WTC11 (cell line): ENCODE measurements around the gene MTA3. TPM values are rescaled to one million over a fixed set of nuclear protein-coding genes. Genes with fewer than 3 reads are reported as not detected.

Experiments
- ATAC-seq: fragments of 200-7000 bp; cut with Tn5 transposase; 2 replicates; pipeline ENCODE4 v1.10.0; 2021; ENCODE audit warnings: mild to moderate bottlenecking, moderate library complexity
- CTCF ChIA-PET: fragments of 300-600 bp; sonication (Branson Sonifier 250); formaldehyde crosslinking; loops from one replicate; lab custom pipeline; 2021; ENCODE audit warnings: antibody characterized with exemption; lab: Charles Lee
- POLR2A ChIA-PET: fragments of 350-600 bp; sonication (Branson Sonifier 250); formaldehyde crosslinking; loops from one replicate; lab custom pipeline; 2021; ENCODE audit warnings: antibody characterized with exemption; lab: Charles Lee
- DNase-seq: peaks from one replicate; pipeline ENCODE4 v3.0.0; 2021; ENCODE audit warnings: low spot score
- H3K27ac Mint-ChIP-seq: 2 replicates; pipeline ENCODE4 v1.8.0; 2021; ENCODE audit warnings: mixed read lengths
- H3K27me3 Mint-ChIP-seq: 2 replicates; pipeline ENCODE4 v1.8.0; 2021; ENCODE audit warnings: low read depth, mild to moderate bottlenecking, moderate library complexity, mixed read lengths
- H3K36me3 Mint-ChIP-seq: 2 replicates; pipeline ENCODE4 v1.8.0; 2021; ENCODE audit warnings: mixed read lengths
- H3K4me1 Mint-ChIP-seq: 2 replicates; pipeline ENCODE4 v1.8.0; 2022; ENCODE audit warnings: mixed read lengths
- H3K4me3 Mint-ChIP-seq: 2 replicates; pipeline ENCODE4 v1.8.0; 2021; ENCODE audit warnings: mild to moderate bottlenecking, moderate library complexity, mixed read lengths
- H3K9me3 Mint-ChIP-seq: 2 replicates; pipeline ENCODE4 v1.8.0; 2021; ENCODE audit warnings: mixed read lengths
- ATF3 ChIP-seq: sonication (generic); formaldehyde crosslinking; conservative IDR thresholded peaks from 2 replicates; pipeline ENCODE4 v1.8.1; 2022; ENCODE audit warnings: mild to moderate bottlenecking, missing genetic modification reagents
- CREB1 ChIP-seq: sonication (generic); formaldehyde crosslinking; IDR thresholded peaks from 2 replicates; pipeline ENCODE4 v1.8.0; 2023; ENCODE audit warnings: mild to moderate bottlenecking, missing genetic modification reagents
- EMX1 ChIP-seq: fragments of 250-450 bp; sonication (Bioruptor Pico); IDR thresholded peaks from 2 replicates; pipeline ENCODE4 v1.8.0; 2021; ENCODE audit warnings: mild to moderate bottlenecking
- ETV6 ChIP-seq: sonication (generic); formaldehyde crosslinking; IDR thresholded peaks from 2 replicates; pipeline ENCODE4 v1.8.1; 2022; ENCODE audit warnings: mild to moderate bottlenecking, missing genetic modification reagents
- GRHL2 ChIP-seq: fragments of 250-450 bp; sonication (Bioruptor Pico); IDR thresholded peaks from 2 replicates; pipeline ENCODE4 v1.8.0; 2022; ENCODE audit warnings: mild to moderate bottlenecking, moderate library complexity; ENCODE audit not compliant: insufficient replicate concordance, severe bottlenecking
- JAZF1 ChIP-seq: fragments of 250-450 bp; sonication (Bioruptor Pico); IDR thresholded peaks from 2 replicates; pipeline ENCODE4 v1.9.0; 2021; ENCODE audit warnings: moderate library complexity, mild to moderate bottlenecking, inconsistent platforms
- NFYB ChIP-seq: sonication (generic); formaldehyde crosslinking; conservative IDR thresholded peaks from 2 replicates; pipeline ENCODE4 v1.8.0; 2022; ENCODE audit warnings: low read depth, missing genetic modification reagents
- NR1H2 ChIP-seq: sonication (generic); formaldehyde crosslinking; IDR thresholded peaks from 2 replicates; pipeline ENCODE4 v1.9.0; 2021; ENCODE audit warnings: mild to moderate bottlenecking, moderate library complexity, missing genetic modification reagents
- SMAD3 ChIP-seq: sonication (generic); formaldehyde crosslinking; IDR thresholded peaks from 2 replicates; pipeline ENCODE4 v1.8.0; 2022; ENCODE audit warnings: missing genetic modification reagents, mild to moderate bottlenecking, borderline replicate concordance
- SP1 ChIP-seq: sonication (generic); formaldehyde crosslinking; conservative IDR thresholded peaks from 2 replicates; pipeline ENCODE4 v1.8.1; 2022; ENCODE audit warnings: missing genetic modification reagents
- ZNF138 ChIP-seq: sonication (generic); formaldehyde crosslinking; conservative IDR thresholded peaks from 2 replicates; pipeline ENCODE4 v1.8.1; 2022; ENCODE audit warnings: mild to moderate bottlenecking, moderate library complexity, missing genetic modification reagents
- ZNF219 ChIP-seq: sonication (generic); formaldehyde crosslinking; IDR thresholded peaks from 2 replicates; pipeline ENCODE4 v1.8.0; 2023; ENCODE audit warnings: missing genetic modification reagents, mild to moderate bottlenecking, borderline replicate concordance
- ZNF232 ChIP-seq: sonication (generic); formaldehyde crosslinking; IDR thresholded peaks from 2 replicates; pipeline ENCODE4 v1.8.0; 2022; ENCODE audit warnings: mild to moderate bottlenecking, missing genetic modification reagents
- ZNF263 ChIP-seq: sonication (generic); formaldehyde crosslinking; IDR thresholded peaks from 2 replicates; pipeline ENCODE4 v1.8.1; 2022; ENCODE audit warnings: low read depth, mild to moderate bottlenecking, moderate library complexity, missing genetic modification reagents
- ZNF317 ChIP-seq: sonication (generic); formaldehyde crosslinking; IDR thresholded peaks from 2 replicates; pipeline ENCODE4 v1.8.1; 2023; ENCODE audit warnings: low read depth, mild to moderate bottlenecking, moderate library complexity, missing genetic modification reagents, borderline replicate concordance
- ZNF423 ChIP-seq: fragments of 250-450 bp; sonication (Bioruptor Pico); IDR thresholded peaks from 2 replicates; pipeline ENCODE4 v2.1.2; 2022; ENCODE audit warnings: mild to moderate bottlenecking, moderate library complexity
- total RNA-seq: library from RNA; stranded (reverse); gene quantifications from 3 replicates; pipeline ENCODE4 v1.2.3, GENCODE V29; 2021
- TF ChIP-seq, protein P1 (sequence below): fragments of 250-450 bp; sonication (Bioruptor Pico); IDR thresholded peaks from 2 replicates; pipeline ENCODE4 v1.9.0; 2021; ENCODE audit warnings: mild to moderate bottlenecking, borderline replicate concordance
- TF ChIP-seq, protein P2 (sequence below): fragments of 250-450 bp; sonication (Bioruptor Pico); IDR thresholded peaks from 2 replicates; pipeline ENCODE4 v2.1.2; 2022; ENCODE audit warnings: mild to moderate bottlenecking, moderate library complexity
- TF ChIP-seq, protein P3 (sequence below): sonication (generic); formaldehyde crosslinking; IDR thresholded peaks from 2 replicates; pipeline ENCODE4 v1.8.0; 2022; ENCODE audit warnings: mild to moderate bottlenecking, missing genetic modification reagents
- TF ChIP-seq, protein P4 (sequence below): sonication (generic); formaldehyde crosslinking; IDR thresholded peaks from 2 replicates; pipeline ENCODE4 v1.8.0; 2023; ENCODE audit warnings: missing genetic modification reagents, mild to moderate bottlenecking, borderline replicate concordance
- TF ChIP-seq, protein P5 (sequence below): sonication (generic); formaldehyde crosslinking; IDR thresholded peaks from 2 replicates; pipeline ENCODE4 v1.8.0; 2022; ENCODE audit warnings: missing genetic modification reagents

Gene MTA3
- total RNA-seq, 1 experiment from 2014 or later: 153 TPM

GRCh38 chr2:42567364-42567763 is 1.1 kb upstream of the MTA3 start (continued):
- no peak for TF ChIP-seq CREB1 (CRISPR knock-in tag)
- TF ChIP-seq NR1H2 (CRISPR knock-in tag): no peak
- no peak for TF ChIP-seq ZNF263 (CRISPR knock-in tag)
- TF ChIP-seq NFYB (CRISPR knock-in tag): no peak
- no peak for TF ChIP-seq SMAD3 (CRISPR knock-in tag)
- TF ChIP-seq, protein P1, sequence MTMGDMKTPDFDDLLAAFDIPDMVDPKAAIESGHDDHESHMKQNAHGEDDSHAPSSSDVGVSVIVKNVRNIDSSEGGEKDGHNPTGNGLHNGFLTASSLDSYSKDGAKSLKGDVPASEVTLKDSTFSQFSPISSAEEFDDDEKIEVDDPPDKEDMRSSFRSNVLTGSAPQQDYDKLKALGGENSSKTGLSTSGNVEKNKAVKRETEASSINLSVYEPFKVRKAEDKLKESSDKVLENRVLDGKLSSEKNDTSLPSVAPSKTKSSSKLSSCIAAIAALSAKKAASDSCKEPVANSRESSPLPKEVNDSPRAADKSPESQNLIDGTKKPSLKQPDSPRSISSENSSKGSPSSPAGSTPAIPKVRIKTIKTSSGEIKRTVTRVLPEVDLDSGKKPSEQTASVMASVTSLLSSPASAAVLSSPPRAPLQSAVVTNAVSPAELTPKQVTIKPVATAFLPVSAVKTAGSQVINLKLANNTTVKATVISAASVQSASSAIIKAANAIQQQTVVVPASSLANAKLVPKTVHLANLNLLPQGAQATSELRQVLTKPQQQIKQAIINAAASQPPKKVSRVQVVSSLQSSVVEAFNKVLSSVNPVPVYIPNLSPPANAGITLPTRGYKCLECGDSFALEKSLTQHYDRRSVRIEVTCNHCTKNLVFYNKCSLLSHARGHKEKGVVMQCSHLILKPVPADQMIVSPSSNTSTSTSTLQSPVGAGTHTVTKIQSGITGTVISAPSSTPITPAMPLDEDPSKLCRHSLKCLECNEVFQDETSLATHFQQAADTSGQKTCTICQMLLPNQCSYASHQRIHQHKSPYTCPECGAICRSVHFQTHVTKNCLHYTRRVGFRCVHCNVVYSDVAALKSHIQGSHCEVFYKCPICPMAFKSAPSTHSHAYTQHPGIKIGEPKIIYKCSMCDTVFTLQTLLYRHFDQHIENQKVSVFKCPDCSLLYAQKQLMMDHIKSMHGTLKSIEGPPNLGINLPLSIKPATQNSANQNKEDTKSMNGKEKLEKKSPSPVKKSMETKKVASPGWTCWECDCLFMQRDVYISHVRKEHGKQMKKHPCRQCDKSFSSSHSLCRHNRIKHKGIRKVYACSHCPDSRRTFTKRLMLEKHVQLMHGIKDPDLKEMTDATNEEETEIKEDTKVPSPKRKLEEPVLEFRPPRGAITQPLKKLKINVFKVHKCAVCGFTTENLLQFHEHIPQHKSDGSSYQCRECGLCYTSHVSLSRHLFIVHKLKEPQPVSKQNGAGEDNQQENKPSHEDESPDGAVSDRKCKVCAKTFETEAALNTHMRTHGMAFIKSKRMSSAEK (CRISPR knock-in tag): no peak
- TF ChIP-seq ZNF317 (CRISPR knock-in tag): no peak
- TF ChIP-seq, protein P2, sequence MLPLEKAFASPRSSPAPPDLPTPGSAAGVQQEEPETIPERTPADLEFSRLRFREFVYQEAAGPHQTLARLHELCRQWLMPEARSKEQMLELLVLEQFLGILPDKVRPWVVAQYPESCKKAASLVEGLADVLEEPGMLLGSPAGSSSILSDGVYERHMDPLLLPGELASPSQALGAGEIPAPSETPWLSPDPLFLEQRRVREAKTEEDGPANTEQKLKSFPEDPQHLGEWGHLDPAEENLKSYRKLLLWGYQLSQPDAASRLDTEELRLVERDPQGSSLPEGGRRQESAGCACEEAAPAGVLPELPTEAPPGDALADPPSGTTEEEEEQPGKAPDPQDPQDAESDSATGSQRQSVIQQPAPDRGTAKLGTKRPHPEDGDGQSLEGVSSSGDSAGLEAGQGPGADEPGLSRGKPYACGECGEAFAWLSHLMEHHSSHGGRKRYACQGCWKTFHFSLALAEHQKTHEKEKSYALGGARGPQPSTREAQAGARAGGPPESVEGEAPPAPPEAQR (CRISPR knock-in tag): no peak
- TF ChIP-seq ZNF219 (CRISPR knock-in tag): no peak
- TF ChIP-seq, protein P3, sequence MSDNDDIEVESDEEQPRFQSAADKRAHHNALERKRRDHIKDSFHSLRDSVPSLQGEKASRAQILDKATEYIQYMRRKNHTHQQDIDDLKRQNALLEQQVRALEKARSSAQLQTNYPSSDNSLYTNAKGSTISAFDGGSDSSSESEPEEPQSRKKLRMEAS (CRISPR knock-in tag): no peak
- no peak for TF ChIP-seq GRHL2 (CRISPR knock-in tag)
- no peak for TF ChIP-seq ZNF423 (CRISPR knock-in tag)
- TF ChIP-seq JAZF1 (CRISPR knock-in tag): no peak

DNA sequence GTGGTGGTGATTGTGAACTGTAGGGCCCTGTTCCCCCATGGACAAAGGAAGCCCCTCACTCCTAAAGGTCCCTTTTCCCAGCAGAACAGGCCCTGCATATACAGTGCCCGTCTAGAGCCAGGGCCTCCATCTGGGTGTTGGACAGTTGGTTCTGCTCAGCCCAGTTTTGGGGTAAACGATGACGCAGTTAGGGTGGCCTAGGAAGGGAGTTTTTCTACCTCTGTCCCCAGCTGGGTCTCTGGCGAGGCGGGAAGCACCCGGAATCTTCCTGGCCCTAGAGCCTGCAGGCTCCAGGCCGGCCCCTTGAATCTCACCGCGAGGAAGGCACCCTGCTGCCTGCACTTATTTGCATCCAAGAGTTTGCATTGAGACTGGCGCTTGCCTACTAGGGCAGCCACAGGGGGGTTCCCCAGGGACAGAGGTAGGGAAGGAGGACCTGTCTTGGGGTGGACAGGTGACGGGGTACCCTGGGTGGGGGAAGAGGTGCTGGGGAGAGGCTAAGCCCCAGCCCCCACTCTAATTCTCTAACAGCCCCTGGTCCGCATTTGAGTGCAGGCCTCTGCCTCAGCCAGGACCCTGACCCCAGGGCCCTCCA is 529 bp upstream of the MTA3 start:
- CTCF ChIA-PET: interaction anchor here (0.7 to 0.9 kb wide), 2 partner anchors 9 to 95 kb away, joined by 3 to 4 read pairs; no protein-coding TSS in a partner anchor
- Mint-ChIP-seq H3K4me1 (peaks cover 40% of the 10 kb centered on the region), H3K9me3 (no peaks in the 10 kb centered on the region), H3K4me3 (peak overlapping the region; percentile 68), H3K27me3 (no peaks in the 10 kb centered on the region), H3K36me3 (peaks cover 24% of the 10 kb centered on the region), H3K27ac (peak overlapping the region; percentile 38)
- DNase-seq (peak; percentile 75), ATAC-seq (peak; percentile 80)
- POLR2A ChIA-PET: interaction anchor here (0.7 kb wide), 2 partner anchors 20 to 22 kb away, joined by 4 read pairs; no protein-coding TSS in a partner anchor
- TF ChIP-seq SP1 (CRISPR knock-in tag): peak; percentile 45; the same call in 1 of the 2 replicates
- TF ChIP-seq ATF3 (CRISPR knock-in tag): no peak
- TF ChIP-seq, protein P4, sequence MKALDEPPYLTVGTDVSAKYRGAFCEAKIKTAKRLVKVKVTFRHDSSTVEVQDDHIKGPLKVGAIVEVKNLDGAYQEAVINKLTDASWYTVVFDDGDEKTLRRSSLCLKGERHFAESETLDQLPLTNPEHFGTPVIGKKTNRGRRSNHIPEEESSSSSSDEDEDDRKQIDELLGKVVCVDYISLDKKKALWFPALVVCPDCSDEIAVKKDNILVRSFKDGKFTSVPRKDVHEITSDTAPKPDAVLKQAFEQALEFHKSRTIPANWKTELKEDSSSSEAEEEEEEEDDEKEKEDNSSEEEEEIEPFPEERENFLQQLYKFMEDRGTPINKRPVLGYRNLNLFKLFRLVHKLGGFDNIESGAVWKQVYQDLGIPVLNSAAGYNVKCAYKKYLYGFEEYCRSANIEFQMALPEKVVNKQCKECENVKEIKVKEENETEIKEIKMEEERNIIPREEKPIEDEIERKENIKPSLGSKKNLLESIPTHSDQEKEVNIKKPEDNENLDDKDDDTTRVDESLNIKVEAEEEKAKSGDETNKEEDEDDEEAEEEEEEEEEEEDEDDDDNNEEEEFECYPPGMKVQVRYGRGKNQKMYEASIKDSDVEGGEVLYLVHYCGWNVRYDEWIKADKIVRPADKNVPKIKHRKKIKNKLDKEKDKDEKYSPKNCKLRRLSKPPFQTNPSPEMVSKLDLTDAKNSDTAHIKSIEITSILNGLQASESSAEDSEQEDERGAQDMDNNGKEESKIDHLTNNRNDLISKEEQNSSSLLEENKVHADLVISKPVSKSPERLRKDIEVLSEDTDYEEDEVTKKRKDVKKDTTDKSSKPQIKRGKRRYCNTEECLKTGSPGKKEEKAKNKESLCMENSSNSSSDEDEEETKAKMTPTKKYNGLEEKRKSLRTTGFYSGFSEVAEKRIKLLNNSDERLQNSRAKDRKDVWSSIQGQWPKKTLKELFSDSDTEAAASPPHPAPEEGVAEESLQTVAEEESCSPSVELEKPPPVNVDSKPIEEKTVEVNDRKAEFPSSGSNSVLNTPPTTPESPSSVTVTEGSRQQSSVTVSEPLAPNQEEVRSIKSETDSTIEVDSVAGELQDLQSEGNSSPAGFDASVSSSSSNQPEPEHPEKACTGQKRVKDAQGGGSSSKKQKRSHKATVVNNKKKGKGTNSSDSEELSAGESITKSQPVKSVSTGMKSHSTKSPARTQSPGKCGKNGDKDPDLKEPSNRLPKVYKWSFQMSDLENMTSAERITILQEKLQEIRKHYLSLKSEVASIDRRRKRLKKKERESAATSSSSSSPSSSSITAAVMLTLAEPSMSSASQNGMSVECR: no peak
- TF ChIP-seq, protein P5, sequence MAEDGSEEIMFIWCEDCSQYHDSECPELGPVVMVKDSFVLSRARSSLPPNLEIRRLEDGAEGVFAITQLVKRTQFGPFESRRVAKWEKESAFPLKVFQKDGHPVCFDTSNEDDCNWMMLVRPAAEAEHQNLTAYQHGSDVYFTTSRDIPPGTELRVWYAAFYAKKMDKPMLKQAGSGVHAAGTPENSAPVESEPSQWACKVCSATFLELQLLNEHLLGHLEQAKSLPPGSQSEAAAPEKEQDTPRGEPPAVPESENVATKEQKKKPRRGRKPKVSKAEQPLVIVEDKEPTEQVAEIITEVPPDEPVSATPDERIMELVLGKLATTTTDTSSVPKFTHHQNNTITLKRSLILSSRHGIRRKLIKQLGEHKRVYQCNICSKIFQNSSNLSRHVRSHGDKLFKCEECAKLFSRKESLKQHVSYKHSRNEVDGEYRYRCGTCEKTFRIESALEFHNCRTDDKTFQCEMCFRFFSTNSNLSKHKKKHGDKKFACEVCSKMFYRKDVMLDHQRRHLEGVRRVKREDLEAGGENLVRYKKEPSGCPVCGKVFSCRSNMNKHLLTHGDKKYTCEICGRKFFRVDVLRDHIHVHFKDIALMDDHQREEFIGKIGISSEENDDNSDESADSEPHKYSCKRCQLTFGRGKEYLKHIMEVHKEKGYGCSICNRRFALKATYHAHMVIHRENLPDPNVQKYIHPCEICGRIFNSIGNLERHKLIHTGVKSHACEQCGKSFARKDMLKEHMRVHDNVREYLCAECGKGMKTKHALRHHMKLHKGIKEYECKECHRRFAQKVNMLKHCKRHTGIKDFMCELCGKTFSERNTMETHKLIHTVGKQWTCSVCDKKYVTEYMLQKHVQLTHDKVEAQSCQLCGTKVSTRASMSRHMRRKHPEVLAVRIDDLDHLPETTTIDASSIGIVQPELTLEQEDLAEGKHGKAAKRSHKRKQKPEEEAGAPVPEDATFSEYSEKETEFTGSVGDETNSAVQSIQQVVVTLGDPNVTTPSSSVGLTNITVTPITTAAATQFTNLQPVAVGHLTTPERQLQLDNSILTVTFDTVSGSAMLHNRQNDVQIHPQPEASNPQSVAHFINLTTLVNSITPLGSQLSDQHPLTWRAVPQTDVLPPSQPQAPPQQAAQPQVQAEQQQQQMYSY (CRISPR knock-in tag): no peak
- no peak for TF ChIP-seq EMX1 (CRISPR knock-in tag)
- peak; percentile 80; the same call in 1 of the 2 replicates for TF ChIP-seq ZNF138 (CRISPR knock-in tag)
- no peak for TF ChIP-seq ZNF232 (CRISPR knock-in tag)
- TF ChIP-seq ETV6 (CRISPR knock-in tag): peak; percentile 37; the same call in 1 of the 2 replicates
